Raji (cell line): Measurements from ENCODE around the gene HOPX.
A peak's percentile ranks its signal among the peaks of the same experiment; 100 is the strongest.

Experiments used
- POLR2A ChIP-seq: IDR thresholded peaks from 2 replicates; pipeline ENCODE4 v1.6.1; 2011; ENCODE audit warnings: low read depth, low read length, control low read depth; ENCODE audit not compliant: insufficient read depth

HOPX gene

DNA sequence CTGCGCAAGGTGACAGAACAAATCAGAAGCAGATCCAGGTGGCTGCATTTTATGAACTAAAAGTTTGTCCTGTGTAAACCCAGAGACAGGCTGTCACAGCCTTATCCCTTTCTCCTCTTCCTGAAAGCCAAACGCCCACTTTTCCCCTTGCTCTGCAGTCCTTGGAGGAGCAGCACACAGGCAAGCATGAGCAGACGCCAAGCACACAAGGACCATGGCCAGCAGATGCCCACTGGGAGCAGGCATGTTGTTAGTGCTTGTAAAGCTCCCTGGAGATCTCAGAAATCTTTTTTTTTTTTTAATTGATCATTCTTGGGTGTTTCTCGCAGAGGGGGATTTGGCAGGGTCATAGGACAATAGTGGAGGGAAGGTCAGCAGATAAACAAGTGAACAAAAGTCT is 11.5 kb upstream of the HOPX start:
- TF ChIP-seq POLR2A, result no peak

DNA sequence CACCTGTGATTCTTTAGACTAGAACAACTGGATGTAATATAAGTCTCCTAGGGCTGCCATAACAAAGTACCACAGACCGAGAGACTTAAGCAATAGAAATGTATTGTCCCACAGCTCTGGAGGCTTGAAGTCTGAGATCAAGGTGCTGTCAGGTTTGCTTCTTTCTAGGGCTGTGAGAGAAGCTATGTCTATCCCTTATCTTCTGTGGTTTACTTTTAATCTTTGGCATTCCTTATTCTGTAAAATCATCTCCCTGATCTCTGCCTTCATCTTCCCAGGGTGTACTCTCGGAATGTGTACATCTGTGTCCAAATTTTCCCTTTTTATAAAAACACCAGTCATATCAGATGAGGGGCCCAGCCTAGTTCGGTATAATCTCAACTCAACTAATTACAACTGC is 10.3 kb upstream of the HOPX start:
- TF ChIP-seq POLR2A, result no peak

DNA sequence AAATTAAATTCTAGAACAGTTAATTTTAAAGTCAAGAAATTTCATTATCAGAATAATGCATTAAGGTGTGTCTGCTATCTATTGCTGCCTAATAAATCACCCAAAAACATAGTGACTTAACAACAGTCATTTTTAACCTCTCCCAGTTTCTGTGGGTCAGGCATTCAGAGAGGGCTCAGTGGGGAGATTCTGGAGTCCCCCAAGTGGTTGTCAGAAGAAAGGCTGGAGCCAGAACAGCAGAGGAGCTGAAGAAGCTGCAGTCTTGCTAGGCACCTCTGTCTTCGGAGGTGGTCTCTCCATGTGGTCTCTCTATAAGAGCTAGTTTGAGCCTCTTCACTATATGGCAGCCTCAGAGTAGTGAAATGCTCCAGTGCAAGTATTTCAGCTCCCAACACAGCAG is 9.3 kb upstream of the HOPX start:
- TF ChIP-seq POLR2A, result no peak

DNA sequence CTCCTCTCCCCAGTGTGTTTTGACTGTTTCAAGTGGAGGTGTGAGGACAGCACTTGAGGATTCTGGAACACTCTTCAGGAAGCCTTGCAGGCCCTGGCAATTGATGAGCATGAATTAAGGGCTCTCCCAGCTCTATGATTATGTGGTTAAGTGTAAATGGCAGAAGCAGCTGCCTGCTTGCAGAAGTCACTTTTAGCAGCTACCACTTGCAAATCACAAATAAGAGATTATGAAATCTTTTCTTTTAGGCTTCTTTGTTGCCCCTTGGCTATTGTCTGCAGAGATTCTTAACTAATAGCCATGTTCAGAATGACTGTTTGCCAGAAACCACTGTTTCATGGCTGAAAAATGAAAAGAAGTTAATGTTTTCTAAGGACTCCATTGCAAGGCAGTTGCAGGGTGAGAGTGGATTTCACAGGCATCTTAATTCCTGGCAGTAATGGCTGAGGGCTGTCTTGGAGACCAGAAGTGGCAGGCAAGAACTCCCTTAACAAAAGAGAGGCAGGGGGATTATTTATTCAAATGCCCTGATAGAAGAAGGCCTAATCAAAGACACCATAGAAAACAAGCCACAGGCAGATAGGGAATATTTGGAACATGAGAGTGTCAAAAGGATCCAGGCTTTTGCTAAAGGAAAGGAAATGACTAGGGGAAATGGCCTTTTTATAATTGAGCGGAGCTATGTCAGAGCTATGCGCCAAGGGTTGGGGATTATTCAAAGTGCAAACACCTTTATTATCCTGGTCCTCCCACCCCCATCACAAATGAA is 8.3 kb upstream of the HOPX start:
- no peak for TF ChIP-seq POLR2A

DNA sequence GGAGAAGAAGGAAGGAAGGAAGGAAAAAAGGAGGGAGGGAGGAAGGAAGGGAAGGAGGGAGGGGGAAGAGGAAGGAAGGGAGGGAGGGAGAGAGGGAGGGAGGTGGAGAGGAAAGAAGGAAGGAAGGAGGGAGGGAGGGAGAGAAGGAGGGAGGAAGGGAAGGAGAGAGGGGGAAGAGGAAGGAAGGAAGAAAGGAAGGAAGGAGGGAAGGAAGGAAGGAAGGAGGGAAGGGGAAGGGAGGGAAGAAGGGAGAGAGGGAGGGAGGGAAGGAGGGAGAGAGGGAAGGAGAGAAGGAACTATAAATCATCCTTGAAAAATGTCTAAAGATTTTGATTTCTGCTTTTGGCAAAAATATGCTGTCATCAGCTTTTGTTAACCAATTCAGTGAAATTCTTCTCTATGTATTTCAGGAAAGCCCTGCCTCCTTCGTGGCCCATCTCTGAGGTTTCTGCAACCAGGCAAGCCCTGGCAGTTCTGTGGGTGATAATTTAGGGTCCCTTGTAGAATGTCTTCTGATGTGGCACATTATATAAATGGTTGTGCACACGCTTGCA is 7.1 kb upstream of the HOPX start:
- TF ChIP-seq POLR2A, result no peak

DNA sequence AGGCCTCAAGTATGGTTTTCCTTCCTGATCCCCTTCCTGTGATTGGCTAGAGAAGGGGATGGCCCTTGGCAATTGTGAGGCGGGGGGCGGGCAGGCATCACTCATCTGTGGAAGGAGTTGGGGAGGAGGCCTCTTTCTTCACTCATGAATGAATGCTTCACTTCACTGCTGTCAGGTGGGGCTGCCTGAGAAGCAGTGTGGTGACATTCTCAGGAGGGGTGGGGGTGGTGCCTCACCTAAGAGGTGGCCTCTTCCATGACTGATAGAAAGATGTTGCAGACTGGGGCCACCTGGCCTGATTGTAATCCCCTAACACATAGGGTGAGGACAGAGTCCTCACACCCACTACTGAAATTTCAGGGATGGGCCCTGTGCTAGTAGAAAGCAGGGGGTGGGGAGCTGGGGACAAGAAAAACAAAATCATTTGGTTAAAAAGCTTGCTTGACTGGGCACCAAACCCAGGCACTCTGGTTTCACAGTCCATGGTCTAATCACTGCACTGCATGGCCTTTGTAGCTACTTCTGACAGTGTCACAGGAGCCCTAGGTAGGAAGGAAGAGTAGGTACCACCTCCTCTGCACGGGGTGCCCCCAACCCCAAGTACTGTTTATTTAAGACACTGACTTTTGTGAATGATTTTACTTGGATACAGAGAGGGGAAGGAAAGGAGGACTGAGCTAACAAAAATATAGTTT is 5.6 kb upstream of the HOPX start:
- TF ChIP-seq POLR2A, result peak; percentile 73

DNA sequence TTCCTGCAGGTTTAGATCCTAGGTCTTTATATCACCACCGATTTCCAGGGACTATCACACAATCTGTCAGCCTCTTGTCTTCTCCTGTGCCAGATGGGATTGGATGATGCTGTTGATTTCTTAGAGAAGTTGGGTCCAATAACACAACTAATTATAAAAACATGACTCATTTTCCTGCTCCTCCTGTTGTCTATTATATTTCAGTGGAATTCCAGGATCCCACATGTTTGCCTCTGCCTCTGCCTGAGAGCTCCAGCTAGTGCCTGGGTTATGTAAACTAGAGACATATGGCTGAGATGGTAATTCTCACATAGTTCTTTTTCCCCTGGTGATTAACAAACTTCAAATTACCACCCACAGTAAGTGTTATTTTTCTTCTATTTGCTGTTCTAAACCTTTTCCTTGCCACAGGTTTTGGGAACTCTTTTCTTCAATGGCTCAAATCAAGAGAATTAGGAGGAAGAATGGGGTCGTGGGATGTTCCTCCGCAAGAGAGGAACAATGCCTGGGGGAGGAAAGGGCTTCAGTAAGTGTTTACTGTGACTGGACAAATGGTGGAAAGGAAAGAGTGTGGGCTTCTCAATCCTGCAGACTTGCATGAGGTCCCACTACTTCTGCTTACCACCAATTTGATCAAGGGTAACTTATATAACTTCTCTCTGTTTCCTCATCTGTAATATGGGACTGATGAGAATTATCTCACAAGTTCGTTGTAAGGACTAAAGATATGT is 3.4 kb upstream of the HOPX start:
- no peak for TF ChIP-seq POLR2A

DNA sequence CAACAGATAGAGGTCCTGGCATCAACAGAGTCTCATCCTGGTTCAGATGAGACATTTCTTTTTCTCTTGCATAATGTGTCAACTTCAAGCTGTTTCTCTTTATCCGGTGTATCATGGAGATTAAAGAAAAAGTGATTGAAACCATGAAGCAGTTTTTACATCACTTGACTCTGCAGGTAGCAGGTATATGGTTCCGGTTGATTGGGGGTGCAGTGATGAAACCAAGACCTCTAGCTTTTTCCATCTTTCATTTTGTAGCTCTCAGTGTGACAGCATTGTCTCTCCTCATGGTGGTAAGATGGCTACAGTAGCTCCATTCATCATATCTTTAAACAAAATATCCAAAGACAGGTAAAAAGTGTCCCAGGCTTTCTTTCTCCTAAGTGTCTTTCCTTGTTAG is 2.4 kb upstream of the HOPX start:
- no peak for TF ChIP-seq POLR2A

DNA sequence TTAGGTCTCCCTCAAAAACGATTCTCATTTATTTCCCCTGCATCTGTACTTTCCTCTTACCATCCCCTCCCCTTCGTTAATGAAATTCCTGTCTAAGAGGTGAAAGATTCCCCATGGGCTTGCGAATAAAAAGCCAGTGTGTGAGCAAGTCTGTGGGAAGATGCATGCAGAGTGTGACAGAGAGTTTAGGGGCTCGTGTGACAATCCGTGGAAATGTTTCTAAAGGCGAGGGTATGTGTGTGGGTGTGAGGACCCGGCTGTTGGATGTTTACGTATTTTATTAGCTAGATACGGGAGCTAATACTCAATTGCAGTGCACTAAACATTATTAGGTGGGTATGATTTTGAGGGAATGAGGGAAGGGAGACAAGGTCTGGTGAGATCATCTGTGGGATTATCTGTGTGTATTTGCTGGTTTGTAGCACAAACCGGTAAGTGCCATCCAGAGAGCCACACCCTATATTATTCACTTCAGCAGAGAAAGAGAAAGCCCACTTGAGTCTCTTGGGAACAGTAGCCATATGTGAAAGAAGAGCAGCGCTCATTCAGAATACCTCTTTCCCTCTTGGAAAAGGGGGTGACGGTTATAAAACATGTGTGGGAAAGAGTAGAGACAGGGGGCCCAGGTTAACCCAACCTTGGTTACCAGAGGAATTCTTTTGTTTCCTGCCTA is 893 bp upstream of the HOPX start:
- no peak for TF ChIP-seq POLR2A

DNA sequence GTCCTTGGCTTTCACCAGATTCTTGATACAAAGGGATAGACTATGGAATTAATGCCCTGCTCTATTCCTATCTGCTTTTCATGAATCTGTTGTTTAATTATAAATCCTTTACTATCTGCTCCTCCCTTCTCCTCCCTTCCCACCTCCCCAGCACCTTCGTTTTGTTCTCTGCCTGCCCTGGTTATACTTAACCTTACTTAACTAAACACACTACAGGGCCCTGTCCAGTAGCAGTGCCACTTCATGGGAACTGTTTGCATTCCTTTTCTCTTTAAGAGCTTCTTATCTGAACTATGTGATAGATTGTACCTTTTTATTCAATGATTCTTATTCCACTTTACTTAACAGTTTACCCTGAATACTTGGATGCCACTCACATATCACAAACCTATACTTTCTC is 830 bp downstream of the HOPX start:
- TF ChIP-seq POLR2A, result no peak

DNA sequence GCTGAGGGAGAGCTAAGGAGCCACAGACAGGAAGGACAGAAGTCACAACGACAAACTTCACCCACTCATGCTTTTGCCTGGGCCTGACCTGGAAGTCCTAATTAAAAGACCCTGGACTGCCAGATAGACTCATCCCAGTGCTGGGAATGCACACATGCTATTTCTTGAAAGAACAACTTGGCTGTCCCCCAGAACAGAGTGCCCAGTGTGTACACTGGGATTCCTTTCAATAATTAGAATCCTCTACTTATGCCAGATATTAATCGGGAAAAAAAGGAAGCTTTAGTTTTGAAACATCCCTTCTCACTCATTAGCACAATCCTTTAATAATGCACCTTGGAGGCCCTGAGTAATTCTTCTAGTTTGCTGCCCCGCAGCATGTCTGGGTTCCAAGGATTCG is 3.4 kb downstream of the HOPX start:
- no peak for TF ChIP-seq POLR2A

DNA sequence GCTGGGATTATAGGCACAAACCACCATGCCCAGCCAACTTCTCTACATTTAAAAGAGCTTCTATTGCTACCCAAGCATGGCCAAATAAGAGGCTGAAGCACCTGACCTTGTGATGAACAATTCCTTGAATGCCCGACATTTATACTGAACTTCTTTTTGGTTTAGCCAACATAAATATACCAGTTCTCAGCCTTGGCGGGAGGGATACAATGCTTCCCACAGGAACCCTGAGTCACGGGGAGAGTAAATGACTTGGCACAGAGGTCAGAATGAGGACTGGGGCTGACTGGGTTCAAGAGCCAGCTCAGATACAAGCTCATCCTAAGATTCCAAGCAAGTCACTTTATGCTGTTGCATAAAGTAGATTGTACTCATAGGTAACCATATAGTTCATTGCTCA is 6.1 kb downstream of the HOPX start:
- no peak for TF ChIP-seq POLR2A

DNA sequence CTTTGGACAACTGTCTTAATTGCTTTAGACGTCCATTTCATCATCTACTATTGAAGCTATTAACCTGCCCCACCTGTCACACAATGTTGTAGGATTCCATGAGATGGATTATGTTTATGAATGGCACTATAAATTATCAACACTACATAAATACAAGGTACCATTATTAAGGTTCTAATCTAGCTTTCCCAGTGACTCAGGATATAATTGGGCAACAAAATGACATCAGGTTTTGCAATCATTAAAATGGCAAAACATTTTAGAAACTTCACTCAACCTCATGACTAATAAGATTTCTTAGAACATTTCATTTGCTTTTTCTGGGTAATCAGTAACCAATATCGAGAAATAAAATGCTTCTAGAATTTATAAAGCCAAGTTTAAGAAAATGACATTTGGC is 9.2 kb downstream of the HOPX start:
- TF ChIP-seq POLR2A, result no peak

DNA sequence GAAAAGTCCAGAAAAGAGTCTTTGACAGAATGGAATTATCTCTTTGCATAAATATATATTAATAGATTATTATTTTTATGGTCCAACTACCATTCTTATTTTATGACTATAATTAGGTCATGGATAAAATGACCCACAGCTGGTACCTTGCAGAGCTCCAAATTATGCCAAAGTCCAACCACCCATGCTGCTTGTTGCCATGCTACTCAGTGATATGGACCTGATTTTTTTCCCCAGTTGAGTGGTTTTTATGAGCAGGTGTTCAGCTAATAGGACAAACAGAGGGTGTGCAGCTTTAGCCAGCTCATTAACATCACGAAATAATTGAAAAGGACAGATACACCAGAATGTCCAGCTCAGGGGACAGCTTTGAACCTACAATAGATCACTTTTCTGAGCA is 9.7 kb downstream of the HOPX start:
- TF ChIP-seq POLR2A, result no peak

DNA sequence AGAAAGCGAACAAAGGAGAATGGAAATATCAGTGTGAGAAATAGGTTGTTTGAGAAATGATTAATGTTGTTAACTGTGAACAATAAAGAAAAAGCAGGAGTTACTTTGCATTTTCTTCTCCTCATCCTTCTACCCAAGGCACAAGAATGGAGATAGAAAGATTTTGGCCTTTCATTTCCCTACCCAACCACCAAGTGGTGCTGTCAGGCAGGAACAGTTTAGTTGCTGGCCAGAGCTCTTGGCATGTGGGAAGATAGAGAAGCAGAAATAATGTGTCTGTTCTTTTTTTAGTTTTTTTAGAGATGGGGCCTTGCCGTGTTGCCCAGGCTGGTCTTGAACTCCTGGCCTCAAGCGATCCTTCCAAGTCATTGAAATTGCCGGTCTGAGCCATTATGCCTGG is 12.8 kb downstream of the HOPX start:
- TF ChIP-seq POLR2A, result no peak
